Stimulated activated CD4-positive, alpha-beta T cell treated with anti-CD3 and anti-CD28 coated beads, TNF-alpha, amount 100 ng/mL, for 1 hour (primary cell): Measurements from ENCODE around the gene ATG13.
A peak's percentile ranks its signal among the peaks of the same experiment; 100 is the strongest.
"Not testable (repeated sequence)": the region's sequence is repeated elsewhere in the genome, so short reads cannot be mapped to it uniquely, and the experiment has no call there.

Experiments used
- DNase-seq, 3 donors: peaks; one replicate each; pipeline ENCODE4 v3.0.0-alpha.2; 2020; ENCODE audit warnings: low read depth in 3 of 3, low spot score in 1 of 3

Gene ATG13

DNA sequence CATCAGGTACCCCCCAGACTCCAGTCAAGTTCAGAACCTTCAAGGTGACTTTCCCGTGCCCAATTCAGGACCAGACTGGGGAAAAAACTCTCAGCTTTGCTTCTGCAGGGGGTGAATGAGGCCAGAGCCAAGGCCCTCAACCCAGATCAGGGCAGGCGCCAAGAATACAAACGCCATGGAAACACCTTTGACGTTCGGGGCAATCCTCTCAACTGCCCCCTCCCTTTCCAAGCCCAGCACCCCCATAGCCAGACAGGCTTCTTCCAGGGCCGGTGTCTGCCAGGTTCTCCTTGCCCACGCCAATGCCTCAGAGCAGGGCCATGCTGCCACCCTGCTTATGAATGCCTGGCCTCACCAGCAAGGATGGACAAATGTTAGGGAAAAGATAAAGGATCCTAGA, 77.3 kb downstream of the ATG13 start:
- no peak for DNase-seq

DNA sequence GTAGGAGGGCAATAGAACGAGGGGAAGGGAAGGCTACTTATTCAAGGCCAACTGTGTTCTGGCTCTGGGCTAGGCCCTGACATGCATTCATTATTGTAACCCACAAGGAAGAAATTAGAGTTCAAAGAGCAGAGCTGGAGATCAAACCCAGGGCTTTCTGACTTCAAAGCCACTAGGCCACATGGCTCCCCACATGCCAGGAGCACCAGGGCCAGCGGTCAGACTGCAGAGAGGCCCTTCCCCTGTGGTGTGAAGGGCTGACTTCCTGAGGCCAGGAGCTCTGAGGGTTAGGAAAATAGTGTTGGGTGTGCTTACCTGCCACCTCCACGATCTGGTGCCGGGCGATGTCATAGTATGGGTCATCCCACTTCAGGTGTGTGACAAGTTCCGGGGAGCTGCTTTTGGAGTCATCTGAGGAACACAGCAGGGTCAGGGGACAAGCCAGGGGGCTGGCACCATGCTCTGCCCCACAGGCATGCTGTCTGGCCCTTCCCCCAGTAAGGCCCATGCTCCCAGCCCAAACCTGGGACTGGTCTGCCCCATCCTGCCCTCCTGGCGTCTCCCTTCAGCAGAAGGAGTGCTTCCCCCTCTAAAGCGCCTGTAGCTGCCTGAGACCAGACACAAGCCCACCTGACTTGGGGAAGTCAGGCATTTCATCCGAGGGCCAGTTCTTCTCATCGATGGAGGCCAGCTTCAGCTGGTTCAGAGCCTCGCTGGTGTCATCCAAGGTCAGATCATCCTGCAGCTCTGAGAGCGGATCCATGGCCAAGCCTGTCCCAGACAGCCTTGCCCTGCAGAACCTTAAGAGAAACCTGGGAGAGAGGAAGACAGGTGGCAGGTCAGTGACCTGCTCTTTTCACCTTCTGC, 78.2 kb downstream of the ATG13 start:
- DNase-seq, result no peak

DNA sequence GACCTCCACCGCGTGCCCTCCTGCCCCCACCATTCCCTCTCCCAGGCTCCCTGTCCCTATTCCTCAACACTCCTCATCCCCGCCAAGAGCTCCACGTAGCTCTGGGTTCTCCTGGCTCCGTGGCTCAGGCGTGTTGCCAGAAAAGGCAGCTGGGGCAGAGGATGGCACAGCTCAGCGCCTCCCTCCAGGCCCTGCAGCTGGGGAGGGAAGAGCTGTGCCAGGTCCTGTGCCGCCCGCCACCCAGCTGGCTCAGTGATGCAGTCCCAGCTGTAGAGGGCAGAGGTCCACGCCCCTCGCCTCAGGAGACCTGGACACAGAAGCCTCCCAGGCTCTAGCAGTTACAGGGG, 78.8 kb downstream of the ATG13 start:
- DNase-seq, result no peak

DNA sequence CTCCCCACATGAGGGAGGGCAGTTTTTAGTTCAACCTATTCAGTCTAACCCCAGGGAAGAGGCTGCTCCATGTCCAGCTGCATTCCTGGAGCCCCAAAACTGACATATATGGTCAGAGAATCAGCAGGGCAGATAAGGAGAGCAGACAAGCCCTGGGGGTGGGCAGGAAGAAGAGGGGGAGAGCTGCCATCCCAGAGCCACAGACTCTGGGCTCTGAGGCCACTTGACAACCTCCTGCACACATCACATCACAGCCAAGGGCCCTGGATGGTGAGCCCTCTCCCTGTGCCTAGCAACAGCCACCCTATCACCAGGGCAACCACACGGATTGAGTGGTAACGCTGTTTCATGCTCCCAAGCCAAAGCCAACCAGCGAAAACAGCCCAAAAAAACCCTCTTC, 80.0 kb downstream of the ATG13 start:
- DNase-seq, result no peak

DNA sequence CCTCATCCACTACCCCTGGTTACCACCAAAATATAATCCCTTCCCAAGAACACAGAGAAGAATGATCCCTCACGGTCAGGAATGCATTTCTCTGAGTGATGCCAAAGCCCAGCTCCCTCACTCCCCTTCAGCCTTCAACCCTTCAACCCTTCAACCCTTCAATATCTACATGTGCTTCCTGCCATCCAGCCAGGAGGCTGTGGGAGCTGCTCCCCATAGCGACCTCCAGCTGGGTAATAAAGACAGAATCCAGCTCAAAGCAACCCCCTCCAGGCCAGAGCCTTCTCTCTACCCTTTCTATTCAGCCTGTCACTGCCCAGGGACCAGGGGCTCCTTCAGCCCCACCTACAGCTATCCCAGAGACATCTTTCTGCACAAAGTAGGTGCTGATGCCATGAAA, 80.4 kb downstream of the ATG13 start:
- DNase-seq, result no peak

DNA sequence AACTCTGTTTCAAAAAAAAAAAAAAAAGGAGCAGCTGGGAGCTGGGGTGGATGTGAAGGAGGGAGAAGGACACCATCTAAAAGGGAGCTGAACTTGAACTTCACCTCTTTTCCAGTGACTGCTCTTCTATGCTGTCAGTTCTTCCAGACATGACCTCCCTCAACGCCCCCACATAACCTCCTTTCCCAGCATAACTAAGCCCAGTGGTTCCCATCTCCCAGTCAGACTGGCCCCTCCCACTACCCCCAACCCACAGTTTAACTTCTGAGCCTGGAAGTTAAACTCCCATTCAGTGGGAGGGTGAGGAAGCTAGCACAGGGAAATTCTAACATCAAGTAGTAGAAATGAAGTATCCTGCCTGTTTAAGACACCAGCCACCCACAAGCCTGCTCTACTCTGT, 81.2 kb downstream of the ATG13 start:
- no peak for DNase-seq

DNA sequence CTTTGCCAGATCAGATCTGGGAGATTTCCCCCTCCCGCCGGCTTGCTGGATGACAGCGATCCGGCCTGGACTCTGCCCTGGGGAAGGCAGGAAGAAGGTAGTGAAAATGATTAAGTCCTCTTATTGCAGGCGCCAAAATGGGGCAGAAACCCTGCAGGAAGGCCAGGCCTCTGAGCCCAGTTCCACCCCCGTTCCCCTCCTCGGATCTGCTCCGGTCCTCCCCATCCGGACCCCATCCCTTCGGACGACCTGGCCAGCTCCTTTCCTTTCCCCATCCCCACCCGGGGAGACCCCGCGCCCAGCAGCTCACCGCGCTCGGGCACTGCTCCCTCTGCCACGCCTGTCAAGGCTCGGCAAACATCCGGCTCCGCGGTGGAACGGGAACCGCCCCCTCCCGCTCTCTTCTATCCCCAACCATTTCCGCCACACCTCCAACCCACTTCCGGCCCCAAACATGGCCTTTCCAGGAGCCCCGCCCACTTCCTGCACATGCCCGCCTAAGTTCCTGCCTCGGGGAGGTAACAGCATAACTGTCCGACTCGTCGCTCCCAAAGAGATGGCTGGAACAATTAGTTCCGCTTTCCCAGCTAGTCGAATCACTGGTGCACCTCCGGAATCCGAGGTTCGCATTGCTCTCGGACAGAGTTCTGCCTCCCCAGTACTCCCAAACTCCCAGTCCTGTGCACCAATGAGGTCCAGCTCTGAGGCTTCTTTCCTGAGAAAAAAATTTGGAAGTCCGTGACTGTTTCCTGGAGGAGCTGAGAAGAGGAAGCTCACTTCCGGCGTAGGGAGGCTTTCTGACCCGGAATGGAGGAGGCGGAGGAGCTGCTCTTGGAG, 83.1 kb downstream of the ATG13 start, which contains the start of the genes ARHGAP1 and ZNF408:
Gene ARHGAP1, minus strand, starts transcription at position 379 of the 837 bp plus-strand sequence. CDS start 4,512 bp downstream, outside the sequence.
Gene ZNF408, plus strand, starts transcription at position 791 of the 837 bp plus-strand sequence. Its CDS starts 17 bp downstream, at position 808.
- DNase-seq, result peak; percentile 97 to 99 (median 97)

DNA sequence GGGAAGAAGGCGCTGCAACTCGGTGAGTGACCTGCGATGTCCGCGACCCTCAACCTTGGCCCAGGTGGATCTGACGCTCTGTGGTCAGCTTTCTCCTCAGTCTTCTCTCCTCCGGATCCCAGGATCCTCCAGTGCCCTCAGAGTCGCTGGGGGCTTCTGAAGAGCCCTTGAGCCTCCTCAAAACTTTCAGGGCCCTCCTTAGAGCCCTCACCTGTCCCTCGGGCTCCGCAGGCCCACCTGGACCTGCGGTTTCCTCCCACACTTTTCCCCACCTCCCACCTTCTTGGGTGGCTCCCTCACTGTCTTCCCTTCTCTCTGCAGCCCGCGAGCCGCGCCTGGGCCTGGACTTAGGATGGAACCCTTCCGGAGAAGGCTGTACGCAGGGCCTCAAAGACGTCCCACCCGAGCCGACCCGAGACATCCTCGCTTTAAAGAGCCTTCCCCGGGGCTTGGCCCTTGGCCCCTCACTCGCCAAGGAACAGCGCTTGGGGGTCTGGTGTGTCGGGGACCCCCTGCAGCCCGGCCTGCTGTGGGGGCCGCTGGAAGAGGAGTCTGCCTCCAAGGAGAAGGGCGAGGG, 83.8 kb downstream of the ATG13 start:
- no peak for DNase-seq

DNA sequence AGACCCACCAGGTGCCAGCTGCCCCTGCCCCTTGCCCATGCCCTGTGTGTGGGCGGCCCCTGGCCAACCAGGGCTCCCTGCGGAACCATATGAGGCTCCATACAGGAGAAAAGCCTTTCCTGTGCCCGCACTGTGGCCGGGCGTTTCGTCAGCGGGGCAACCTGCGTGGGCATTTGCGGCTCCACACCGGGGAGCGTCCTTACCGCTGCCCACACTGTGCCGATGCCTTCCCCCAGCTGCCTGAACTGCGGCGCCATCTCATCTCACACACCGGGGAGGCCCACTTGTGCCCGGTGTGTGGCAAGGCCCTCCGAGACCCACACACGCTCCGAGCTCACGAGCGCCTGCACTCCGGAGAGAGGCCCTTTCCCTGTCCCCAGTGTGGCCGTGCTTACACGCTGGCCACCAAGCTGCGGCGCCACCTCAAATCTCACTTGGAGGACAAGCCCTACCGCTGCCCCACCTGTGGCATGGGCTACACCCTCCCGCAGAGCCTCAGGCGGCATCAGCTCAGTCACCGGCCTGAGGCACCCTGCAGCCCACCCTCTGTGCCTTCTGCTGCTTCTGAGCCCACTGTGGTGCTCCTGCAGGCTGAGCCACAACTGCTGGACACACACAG, 87.8 kb downstream of the ATG13 start:
- no peak for DNase-seq

DNA sequence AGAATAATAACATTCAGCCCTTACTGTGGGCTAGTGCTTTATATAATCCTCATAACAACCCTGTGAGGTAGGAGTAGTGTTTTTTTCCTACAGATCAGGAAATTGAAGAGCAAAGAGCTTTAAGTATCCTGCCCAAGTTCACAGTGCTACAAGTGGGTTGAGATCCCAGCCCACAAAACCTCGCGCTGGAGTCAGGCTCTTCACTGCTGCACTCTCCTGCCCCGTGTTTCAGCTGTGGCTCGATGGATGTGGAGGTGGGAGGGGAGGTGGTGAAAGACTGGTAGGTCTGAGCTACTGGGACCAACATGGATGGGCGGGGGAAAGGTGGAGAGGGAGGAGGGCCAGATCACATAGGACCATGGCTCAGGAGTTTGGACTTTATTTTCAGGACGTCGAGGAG, 89.5 kb downstream of the ATG13 start:
- no peak for DNase-seq

DNA sequence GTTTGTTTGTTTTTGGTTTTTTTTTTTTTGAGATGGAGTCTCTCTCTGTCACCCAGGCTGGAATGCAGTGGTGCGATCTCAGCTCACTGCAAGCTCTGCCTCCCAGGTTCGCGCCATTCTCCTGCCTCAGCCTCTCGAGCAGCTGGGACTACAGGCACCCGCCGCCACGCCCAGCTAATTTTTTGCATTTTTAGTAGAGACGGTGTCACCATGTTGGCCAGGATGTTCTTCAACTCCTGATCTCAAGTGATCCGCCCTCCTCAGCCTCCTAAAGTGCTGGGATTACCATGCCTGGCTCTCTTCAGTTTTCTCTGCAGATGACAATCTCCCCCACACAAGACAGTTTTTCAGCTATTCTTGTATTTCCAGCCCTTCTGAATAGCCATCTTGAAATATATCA, 92.0 kb downstream of the ATG13 start:
- DNase-seq, result not testable (repeated sequence)

DNA sequence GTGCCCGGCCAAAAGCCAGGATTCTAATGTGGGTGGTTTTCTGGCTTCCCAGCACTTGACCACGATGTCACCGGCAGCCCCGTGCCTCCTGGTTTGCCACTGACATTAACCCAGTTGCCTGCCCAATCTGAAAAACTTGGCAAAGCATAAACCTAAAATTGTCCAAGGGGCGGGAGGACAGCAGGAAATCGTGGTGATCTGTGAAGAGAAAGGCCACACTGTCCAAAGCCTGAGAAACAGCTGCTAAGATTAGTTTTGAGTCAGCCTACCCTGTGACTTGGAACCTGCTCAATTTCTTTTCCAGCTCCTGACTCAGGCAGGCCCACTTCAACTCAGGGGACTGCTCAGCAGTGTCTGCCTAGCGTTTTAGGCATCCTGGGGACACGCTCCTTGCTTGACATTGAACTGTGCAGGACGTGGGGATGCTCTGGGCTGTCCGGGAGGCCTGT, 93.5 kb downstream of the ATG13 start:
- DNase-seq, result no peak

DNA sequence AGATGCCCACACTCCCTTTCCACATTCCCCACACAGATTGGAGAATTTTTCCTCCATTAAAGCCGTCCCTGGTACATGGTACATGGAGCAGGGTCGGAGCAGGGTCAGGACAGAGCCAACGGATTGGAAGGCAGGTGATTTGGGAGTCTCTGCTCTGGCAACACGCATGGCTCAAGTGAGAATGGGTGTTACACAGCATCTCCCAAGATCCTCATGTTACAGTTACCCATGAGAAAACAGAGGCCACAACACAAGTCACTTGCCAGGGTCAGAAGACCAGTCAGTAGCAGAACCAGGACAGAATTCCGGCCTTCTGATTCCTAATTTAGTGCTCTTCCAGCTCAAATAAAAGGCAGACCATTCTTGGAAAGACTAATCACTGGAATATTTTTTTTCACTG, 94.0 kb downstream of the ATG13 start:
- DNase-seq, result no peak

DNA sequence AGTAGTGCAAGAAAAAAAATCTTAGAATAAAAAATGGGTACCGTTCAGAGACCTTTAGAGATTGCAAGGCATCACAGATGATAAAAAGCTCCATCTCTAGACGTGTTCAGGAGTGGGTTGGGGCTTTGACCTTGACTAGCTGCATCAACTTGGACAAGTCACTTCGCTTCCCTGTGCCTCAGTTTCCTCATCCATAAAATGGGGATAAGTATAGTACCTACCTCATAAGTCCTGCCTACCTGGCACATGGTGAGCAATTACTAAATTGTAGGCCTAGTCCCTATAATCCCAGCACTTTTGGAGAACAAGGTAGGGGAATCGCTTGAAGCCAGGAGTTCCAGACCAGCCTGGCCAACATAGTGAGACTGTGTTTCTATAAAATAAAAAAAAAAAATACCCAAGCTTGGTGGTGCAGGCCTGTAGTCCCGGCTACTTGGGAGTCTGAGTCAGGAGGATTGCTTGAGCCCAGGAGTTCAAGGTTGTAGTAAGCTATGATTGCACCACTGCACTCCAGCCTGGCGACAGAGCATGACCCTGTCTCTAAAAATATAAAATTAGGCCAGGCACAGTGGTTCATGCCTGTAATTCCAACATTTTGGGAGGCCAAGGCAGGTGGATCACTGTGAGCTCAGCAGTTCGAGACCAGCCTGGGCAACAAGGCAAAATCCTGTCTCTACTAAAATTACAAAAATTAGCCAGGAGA, 95.7 kb downstream of the ATG13 start:
- no peak for DNase-seq

DNA sequence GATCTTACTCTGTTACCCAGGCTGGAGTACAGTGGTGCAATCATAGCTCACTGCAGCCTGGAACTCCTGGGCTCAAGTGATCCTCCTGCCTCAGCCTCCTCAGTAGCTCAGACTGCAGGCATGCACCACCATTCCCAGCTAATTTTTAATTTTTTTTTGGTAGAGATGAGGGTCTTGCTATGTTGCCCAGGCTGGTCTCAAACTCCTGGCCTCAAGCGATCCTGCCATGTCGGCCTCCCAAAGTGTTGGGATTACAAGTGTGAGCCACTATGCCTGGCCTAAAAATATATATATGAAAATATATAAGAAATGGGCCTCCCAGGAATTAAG, 100.4 kb downstream of the ATG13 start:
- not testable (repeated sequence) for DNase-seq

DNA sequence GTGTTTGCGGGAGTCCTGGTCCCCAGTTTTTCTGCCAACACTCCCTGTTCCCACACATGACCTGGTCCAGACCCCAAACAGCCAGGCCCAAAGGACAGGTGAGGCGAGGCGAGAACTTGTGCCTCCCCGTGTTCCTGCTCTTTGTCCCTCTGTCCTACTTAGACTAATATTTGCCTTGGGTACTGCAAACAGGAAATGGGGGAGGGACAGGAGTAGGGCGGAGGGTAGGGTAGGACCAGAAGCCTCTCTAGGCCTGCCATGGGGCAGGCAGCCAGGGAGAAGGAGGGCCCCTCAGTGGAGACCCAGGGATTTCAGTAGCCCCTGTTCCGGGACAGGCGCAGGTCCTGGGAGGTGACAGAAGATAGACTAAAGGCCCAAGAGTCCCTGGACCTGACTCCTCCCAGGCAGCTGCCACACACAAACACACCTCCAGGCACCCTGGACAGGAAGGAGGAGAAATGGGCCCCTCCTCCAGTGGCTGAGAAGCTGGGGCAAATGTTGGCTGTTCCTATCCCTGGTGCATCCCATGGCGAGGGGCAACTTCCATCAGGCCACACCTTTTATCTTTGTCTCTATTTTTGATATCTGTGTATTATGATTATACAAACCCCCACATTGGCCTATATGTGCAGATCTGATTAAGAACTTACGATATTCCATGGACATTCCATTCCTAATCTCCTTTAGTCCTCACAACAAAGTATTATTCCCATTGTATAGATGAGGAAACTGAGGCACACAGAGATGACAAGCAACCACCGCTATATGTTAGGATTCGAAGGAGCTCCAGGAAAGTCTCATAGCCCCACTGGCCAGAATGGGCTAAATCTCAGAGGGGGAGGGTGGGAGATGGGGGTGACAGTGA, 101.0 kb downstream of the ATG13 start:
- DNase-seq, result no peak

DNA sequence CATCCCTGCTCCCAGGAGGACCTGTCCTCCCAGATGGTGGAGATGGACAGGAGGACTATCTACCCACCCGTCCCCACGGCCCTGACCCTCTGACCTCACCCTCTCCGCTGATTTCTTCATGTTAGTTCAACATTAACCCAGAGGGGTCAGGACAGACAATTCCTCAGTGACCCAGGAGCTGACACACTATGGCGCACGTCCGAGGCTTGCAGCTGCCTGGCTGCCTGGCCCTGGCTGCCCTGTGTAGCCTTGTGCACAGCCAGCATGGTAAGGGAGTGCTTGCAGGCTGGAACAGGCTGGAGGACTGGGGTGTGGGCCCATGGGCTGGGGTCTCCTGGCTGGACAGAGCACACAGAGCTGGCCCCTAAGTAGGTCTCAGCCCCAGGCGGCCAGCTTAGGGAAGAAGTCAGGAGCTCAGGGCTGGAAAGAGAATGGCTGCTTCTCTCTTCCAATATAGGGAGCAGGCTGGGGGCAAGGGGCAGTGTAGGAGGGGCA, 101.7 kb downstream of the ATG13 start, which contains the start of gene F2:
Gene F2, plus strand, starts transcription at position 166 of the 495 bp plus-strand sequence. Its CDS starts 23 bp downstream, at position 189.
- DNase-seq, result no peak

DNA sequence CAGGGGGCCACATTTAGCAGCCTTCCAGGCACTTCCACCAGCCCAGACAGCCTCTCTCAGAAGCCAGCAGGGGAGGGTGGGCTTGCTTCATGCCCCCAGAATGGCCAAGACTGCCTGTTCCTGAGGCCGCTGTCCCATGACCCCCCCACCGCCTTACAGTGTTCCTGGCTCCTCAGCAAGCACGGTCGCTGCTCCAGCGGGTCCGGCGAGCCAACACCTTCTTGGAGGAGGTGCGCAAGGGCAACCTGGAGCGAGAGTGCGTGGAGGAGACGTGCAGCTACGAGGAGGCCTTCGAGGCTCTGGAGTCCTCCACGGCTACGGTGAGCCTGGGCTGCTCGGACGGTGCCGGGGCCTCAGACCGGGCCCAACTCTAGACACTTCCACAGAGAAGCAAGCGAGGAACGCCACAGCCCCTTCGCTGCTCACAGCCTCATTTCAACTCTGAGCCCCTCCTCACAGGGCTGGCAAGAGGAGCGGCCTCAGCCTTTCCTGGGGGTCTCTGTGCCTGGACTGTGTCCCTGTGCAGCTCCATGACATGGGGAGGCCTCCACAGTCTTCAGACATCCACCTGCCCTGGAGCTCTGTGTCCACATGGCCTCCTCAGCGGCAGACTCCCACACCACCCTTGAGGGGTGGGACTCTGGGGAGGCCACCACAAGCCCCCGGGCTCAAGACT, 102.3 kb downstream of the ATG13 start:
- DNase-seq, result no peak

DNA sequence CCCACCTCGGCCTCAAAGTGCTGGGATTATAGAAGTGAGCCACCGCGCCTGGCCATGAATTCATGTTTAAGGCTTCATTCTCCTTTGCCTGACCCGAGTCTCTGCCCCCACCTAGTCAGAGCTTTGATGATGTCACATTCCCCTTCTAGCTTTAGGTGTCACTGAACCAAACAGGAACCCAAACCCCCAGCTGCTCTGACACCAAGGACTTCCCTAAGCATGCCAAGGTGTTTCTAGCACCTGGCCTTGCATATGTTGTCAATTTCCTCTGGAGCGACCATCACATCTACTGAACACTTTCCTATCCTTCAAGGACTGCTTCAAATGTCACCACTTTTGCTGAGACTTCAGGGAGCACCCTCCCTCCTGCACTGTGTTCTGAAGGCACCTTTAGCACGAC, 103.9 kb downstream of the ATG13 start:
- no peak for DNase-seq
